ENCODE measurements around the gene HES5. TPM values are rescaled to one million over a fixed set of nuclear protein-coding genes. Genes with fewer than 3 reads are reported as not detected.

HES5 gene
- total and polyA plus RNA-seq, 2 of the 13 experiments (the other 11 are each of a cell fraction or from before 2014, with no cell fraction given): not detected

DNA sequence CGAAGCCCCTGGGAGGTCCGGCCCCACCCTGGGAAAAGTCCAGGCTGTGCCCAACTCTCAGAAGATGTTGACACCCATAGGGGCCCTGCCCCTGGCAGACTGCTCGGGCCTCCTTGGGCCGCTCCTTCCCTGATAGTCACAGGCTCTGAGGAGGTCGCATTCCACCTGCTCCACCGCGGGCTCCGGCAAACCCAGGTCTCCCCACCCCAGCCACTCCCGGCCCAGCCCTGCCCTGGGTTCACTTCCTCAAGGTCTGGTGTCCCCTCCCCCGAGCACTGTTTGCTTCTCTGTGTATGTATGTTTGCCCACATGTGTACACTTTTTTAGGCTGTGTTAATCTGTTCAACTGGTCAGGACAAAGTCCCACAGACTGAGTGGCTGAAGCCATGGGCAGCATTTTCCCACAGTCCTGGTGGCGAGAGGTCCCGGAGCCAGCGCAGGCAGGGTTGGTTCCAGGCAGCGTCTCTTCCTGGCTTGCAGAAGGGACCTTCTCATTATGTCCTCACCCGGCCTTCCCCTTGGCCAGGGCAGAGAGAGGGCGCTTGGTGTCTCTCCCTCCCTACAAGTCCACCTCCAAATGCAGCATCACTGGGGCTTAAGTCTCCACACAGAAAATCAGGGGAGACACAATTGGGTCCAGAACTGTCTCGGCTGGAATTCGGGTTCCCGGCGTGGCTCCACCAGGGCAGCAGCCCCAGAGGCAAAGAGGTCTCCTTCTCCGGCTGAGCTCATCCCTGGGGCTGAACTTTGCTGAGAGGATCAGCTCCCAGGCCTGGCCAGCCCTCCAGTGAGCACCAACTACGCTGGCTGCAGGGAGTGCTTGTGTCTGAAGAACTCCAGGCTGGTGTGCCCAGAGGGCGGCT, 46.0 kb upstream of the HES5 start (continued):
- no peak for TF ChIP-seq TFE3 (CRISPR knock-in tag; IDR thresholded peaks at IDR 0.05)
- TF ChIP-seq ELF4 (CRISPR knock-in tag; IDR thresholded peaks at IDR 0.05; ENCODE audit: borderline replicate concordance): 0 out of 2 replicates have a peak, but pooled peaks have one; percentile 21
- 0 out of 2 replicates have a peak, but pooled peaks have one; percentile 18 for TF ChIP-seq TFDP2 (CRISPR knock-in tag; IDR thresholded peaks at IDR 0.05)
- no peak for TF ChIP-seq SCMH1 (CRISPR knock-in tag; IDR thresholded peaks at IDR 0.05; ENCODE audit: borderline replicate concordance)
- TF ChIP-seq ZNF205 (CRISPR knock-in tag; IDR thresholded peaks at IDR 0.05): no peak
- TF ChIP-seq SOX5 (CRISPR knock-in tag; IDR thresholded peaks at IDR 0.05; ENCODE audit: borderline replicate concordance): peak; percentile 73; the same call in 1 of the 2 replicates
- TF ChIP-seq NFATC3 (CRISPR knock-in tag; IDR thresholded peaks at IDR 0.05): no peak
- TF ChIP-seq, protein P1, sequence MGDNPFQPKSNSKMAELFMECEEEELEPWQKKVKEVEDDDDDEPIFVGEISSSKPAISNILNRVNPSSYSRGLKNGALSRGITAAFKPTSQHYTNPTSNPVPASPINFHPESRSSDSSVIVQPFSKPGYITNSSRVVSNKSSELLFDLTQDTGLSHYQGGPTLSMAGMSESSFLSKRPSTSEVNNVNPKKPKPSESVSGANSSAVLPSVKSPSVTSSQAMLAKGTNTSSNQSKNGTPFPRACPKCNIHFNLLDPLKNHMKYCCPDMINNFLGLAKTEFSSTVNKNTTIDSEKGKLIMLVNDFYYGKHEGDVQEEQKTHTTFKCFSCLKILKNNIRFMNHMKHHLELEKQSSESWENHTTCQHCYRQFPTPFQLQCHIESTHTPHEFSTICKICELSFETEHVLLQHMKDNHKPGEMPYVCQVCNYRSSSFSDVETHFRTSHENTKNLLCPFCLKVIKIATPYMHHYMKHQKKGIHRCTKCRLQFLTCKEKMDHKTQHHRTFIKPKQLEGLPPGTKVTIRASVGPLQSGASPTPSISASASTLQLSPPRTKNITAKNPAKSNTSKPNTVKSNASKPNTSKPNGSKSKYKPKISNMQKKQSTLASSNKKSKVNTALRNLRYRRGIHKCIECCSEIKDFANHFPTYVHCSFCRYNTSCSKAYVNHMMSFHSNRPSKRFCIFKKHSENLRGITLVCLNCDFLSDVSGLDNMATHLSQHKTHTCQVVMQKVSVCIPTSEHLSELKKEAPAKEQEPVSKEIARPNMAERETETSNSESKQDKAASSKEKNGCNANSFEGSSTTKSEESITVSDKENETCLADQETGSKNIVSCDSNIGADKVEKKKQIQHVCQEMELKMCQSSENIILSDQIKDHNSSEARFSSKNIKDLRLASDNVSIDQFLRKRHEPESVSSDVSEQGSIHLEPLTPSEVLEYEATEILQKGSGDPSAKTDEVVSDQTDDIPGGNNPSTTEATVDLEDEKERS (CRISPR knock-in tag; IDR thresholded peaks at IDR 0.05): peak; percentile 77; the same call in 1 of the 2 replicates
- TF ChIP-seq ZNF253 (CRISPR knock-in tag; IDR thresholded peaks at IDR 0.05; ENCODE audit: borderline replicate concordance): no peak
- no peak for TF ChIP-seq TBP (CRISPR knock-in tag; IDR thresholded peaks at IDR 0.05)
- no peak for TF ChIP-seq ZNF546 (CRISPR knock-in tag; conservative IDR thresholded peaks at IDR 0.05)
- TF ChIP-seq ZSCAN25 (CRISPR knock-in tag; IDR thresholded peaks at IDR 0.05): peak; percentile 57; the same call in 1 of the 2 replicates
- TF ChIP-seq LCORL (IDR thresholded peaks at IDR 0.05): no peak
- TF ChIP-seq LCORL (CRISPR knock-in tag; IDR thresholded peaks at IDR 0.05): peak; percentile 98
- no peak for TF ChIP-seq ZNF224 (CRISPR knock-in tag; IDR thresholded peaks at IDR 0.05)
- peak; percentile 94 for TF ChIP-seq FOXA3 (CRISPR knock-in tag; IDR thresholded peaks at IDR 0.05)
- TF ChIP-seq PATZ1 (CRISPR knock-in tag; IDR thresholded peaks at IDR 0.05): peak; percentile 86
- TF ChIP-seq NFE2L2 (IDR thresholded peaks at IDR 0.05; ENCODE audit: low read length): no peak
- TF ChIP-seq TBX3 (IDR thresholded peaks at IDR 0.05; ENCODE audit: borderline replicate concordance): no peak
- no peak for TF ChIP-seq ZNF713 (CRISPR knock-in tag; IDR thresholded peaks at IDR 0.05)
- TF ChIP-seq ZNF737 (CRISPR knock-in tag; IDR thresholded peaks at IDR 0.05; ENCODE audit: borderline replicate concordance): no peak
- TF ChIP-seq ZZZ3 (CRISPR knock-in tag; IDR thresholded peaks at IDR 0.05; ENCODE audit: borderline replicate concordance): no peak
- peak; percentile 89 for TF ChIP-seq SAP130 (CRISPR knock-in tag; IDR thresholded peaks at IDR 0.05; ENCODE audit: low read depth)
- no peak for TF ChIP-seq PAF1 (CRISPR knock-in tag; IDR thresholded peaks at IDR 0.05)

Measured in HepG2 (cell line).